ENCODE data around the gene SORCS2. TPM values are rescaled to one million over a fixed set of nuclear protein-coding genes. Genes with fewer than 3 reads are reported as not detected.
A peak's percentile ranks its signal among the peaks of the same experiment; 100 is the strongest.

SORCS2 gene
- polyA plus RNA-seq, 3 donors = 0.46 to 0.55 TPM; not detected in 1

DNA sequence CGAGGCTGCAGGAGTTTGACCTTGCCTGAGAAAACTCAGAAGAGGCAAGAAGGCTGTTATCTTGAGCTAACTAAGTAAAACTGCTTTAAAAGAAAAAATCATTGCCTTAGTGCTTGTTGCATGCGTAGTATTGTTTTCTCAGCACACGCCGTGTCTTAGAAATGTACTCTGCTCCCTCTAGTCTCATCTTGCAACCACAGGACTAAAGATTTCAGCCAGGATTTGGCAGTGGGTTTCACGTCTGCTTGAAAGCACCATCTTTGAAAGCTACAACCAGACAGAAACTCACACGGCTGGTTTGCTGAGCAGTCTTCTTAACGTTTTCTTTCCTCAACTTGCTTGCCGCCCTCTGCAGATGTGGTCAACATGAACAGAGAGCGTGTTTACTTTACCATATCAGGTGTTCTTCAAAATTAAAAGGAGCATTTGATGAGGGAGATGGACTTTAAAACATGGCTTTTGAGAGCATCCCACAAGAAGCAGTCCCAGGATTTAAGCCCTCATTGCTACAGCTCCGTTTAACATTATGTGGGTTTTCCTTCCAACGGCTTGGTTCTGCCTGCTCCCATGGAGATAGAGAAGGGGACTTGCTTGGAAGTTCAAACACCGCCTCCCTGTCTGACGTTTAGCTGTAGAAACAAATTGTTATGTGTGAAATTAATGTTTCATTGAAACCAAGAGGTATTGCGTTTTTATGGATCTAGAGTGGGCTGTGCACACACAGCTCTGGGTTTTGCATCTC is 3.4 kb downstream of the SORCS2 start:
- H3K4me3 Mint-ChIP-seq = peak overlapping the region in 1 of 2 donors; percentile 40
- H3K27ac Mint-ChIP-seq = no peak overlapping the region
- no peaks in the 10 kb centered on the region for H3K36me3 Mint-ChIP-seq
- peaks cover 38 to 55% (median 41%) of the 10 kb centered on the region in 3 donors for H3K27me3 Mint-ChIP-seq (ENCODE audit: low read depth in 3 of 3)
- Histone ChIP-seq H4K20me1 (ENCODE audit: insufficient read depth, low read length) (no peaks in the 10 kb centered on the region), H3K27me3 (ENCODE audit: control insufficient read depth in 2 of 2, insufficient read depth in 2 of 2, low read length in 2 of 2) (peaks cover 12 to 34% of the 10 kb centered on the region in 2 donors), H2AFZ (ENCODE audit: insufficient read depth, low read depth, low read length, poor library complexity, severe bottlenecking) (no peak overlapping the region), H3K4me3 (replicated peaks in 1 of 3; ENCODE audit: low read depth in 2 of 3, low read length in 3 of 3) (no peak overlapping the region), H3K79me2 (ENCODE audit: insufficient read depth, low read length) (no peaks in the 10 kb centered on the region), H3K4me2 (replicated peaks; ENCODE audit: extremely low read depth, low read length, poor library complexity, severe bottlenecking) (no peak overlapping the region), H3K9me3 (replicated peaks in 1 of 2; ENCODE audit: control insufficient read depth in 1 of 2, insufficient read depth in 1 of 2, low read length in 2 of 2) (no peaks in the 10 kb centered on the region), H3K4me1 (ENCODE audit: control insufficient read depth in 1 of 2, insufficient read depth in 2 of 2, low read length in 2 of 2) (no peaks in the 10 kb centered on the region), H3K36me3 (replicated peaks in 1 of 2; ENCODE audit: control insufficient read depth in 1 of 2, insufficient read depth in 2 of 2, low read length in 2 of 2) (no peaks in the 10 kb centered on the region), H3K27ac (ENCODE audit: low read depth in 1 of 2, low read length in 2 of 2) (no peak overlapping the region), H3K9ac (ENCODE audit: insufficient read depth, low read length, poor library complexity, severe bottlenecking) (no peak overlapping the region)
- H3K4me1 Mint-ChIP-seq = no peaks in the 10 kb centered on the region
- DNase-seq = no peak
- TF ChIP-seq, protein P1, sequence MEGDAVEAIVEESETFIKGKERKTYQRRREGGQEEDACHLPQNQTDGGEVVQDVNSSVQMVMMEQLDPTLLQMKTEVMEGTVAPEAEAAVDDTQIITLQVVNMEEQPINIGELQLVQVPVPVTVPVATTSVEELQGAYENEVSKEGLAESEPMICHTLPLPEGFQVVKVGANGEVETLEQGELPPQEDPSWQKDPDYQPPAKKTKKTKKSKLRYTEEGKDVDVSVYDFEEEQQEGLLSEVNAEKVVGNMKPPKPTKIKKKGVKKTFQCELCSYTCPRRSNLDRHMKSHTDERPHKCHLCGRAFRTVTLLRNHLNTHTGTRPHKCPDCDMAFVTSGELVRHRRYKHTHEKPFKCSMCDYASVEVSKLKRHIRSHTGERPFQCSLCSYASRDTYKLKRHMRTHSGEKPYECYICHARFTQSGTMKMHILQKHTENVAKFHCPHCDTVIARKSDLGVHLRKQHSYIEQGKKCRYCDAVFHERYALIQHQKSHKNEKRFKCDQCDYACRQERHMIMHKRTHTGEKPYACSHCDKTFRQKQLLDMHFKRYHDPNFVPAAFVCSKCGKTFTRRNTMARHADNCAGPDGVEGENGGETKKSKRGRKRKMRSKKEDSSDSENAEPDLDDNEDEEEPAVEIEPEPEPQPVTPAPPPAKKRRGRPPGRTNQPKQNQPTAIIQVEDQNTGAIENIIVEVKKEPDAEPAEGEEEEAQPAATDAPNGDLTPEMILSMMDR (IDR thresholded peaks at IDR 0.05) = no peak
- WGBS (ENCODE audit: insufficient coverage) = 73% methylated on average over 10 of the region's 14 CpGs
- intact Hi-C loops (cut with micrococcal nuclease) = loop anchor here in 1 of 2 donors (10.0 kb wide), 1 partner anchor 519 kb away; no protein-coding TSS in a partner anchor
- peaks cover 0 to 5% (median 0%) of the 10 kb centered on the region in 7 donors for H3K9me3 Mint-ChIP-seq

DNA sequence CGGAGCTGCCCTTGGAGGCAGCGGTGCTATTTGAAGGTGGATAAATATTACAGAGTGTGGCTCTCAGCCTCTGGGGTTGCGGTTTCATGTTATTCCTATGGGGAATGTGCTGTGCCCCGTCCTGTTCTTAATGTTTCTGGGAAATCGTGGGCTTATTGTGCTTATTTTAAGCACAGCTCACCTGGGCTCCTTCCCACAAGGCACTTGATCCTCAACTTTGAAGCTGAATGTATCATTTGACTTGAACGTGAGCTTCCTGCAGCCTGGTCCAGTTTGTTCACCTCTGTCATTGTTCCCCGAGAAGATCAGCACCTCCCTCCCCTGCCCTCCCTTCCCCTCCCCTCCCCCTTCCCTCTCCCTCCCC is 3.9 kb downstream of the SORCS2 start:
- no peaks in the 10 kb centered on the region for H3K4me1 Mint-ChIP-seq
- Histone ChIP-seq H2AFZ (ENCODE audit: insufficient read depth, low read depth, low read length, poor library complexity, severe bottlenecking) (no peak overlapping the region), H3K4me2 (replicated peaks; ENCODE audit: extremely low read depth, low read length, poor library complexity, severe bottlenecking) (no peak overlapping the region), H3K36me3 (replicated peaks in 1 of 2; ENCODE audit: control insufficient read depth in 1 of 2, insufficient read depth in 2 of 2, low read length in 2 of 2) (no peaks in the 10 kb centered on the region), H3K9ac (ENCODE audit: insufficient read depth, low read length, poor library complexity, severe bottlenecking) (no peak overlapping the region), H3K27me3 (ENCODE audit: control insufficient read depth in 2 of 2, insufficient read depth in 2 of 2, low read length in 2 of 2) (peaks cover 9 to 32% of the 10 kb centered on the region in 2 donors), H3K9me3 (replicated peaks in 1 of 2; ENCODE audit: control insufficient read depth in 1 of 2, insufficient read depth in 1 of 2, low read length in 2 of 2) (no peaks in the 10 kb centered on the region), H3K27ac (ENCODE audit: low read depth in 1 of 2, low read length in 2 of 2) (no peak overlapping the region), H3K4me3 (replicated peaks in 1 of 3; ENCODE audit: low read depth in 2 of 3, low read length in 3 of 3) (no peak overlapping the region), H3K4me1 (ENCODE audit: control insufficient read depth in 1 of 2, insufficient read depth in 2 of 2, low read length in 2 of 2) (no peaks in the 10 kb centered on the region), H3K79me2 (ENCODE audit: insufficient read depth, low read length) (no peaks in the 10 kb centered on the region), H4K20me1 (ENCODE audit: insufficient read depth, low read length) (no peaks in the 10 kb centered on the region)
- DNase-seq = no peak
- no peak overlapping the region for H3K27ac Mint-ChIP-seq
- peaks cover 0 to 5% (median 0%) of the 10 kb centered on the region in 7 donors for H3K9me3 Mint-ChIP-seq
- TF ChIP-seq, protein P1 (IDR thresholded peaks at IDR 0.05) = no peak
- peak overlapping the region in 1 of 2 donors; percentile 40 for H3K4me3 Mint-ChIP-seq
- 55% methylated on average over 6 of the region's 7 CpGs for WGBS (ENCODE audit: insufficient coverage)
- peaks cover 38 to 52% (median 47%) of the 10 kb centered on the region in 3 donors for H3K27me3 Mint-ChIP-seq (ENCODE audit: low read depth in 3 of 3)
- intact Hi-C loops (cut with micrococcal nuclease) = loop anchor here in 1 of 2 donors (10.0 kb wide), 1 partner anchor 519 kb away; no protein-coding TSS in a partner anchor
- no peaks in the 10 kb centered on the region for H3K36me3 Mint-ChIP-seq

Data from CD14-positive monocyte (primary cell).